Measurements from ENCODE around the gene ZNF862.

- TF ChIP-seq POLR2A (IDR thresholded peaks at IDR 0.05) (no peak), POLR2AphosphoS5 (IDR thresholded peaks at IDR 0.05) (no peak)
- TF ChIP-seq, protein P1, sequence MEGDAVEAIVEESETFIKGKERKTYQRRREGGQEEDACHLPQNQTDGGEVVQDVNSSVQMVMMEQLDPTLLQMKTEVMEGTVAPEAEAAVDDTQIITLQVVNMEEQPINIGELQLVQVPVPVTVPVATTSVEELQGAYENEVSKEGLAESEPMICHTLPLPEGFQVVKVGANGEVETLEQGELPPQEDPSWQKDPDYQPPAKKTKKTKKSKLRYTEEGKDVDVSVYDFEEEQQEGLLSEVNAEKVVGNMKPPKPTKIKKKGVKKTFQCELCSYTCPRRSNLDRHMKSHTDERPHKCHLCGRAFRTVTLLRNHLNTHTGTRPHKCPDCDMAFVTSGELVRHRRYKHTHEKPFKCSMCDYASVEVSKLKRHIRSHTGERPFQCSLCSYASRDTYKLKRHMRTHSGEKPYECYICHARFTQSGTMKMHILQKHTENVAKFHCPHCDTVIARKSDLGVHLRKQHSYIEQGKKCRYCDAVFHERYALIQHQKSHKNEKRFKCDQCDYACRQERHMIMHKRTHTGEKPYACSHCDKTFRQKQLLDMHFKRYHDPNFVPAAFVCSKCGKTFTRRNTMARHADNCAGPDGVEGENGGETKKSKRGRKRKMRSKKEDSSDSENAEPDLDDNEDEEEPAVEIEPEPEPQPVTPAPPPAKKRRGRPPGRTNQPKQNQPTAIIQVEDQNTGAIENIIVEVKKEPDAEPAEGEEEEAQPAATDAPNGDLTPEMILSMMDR (IDR thresholded peaks at IDR 0.05): no peak
These were observed 3.6 kb upstream of the ZNF862 start for GRCh38 chr7:149834601-149835000.
